Activated CD4-positive, alpha-beta T cell treated with anti-CD3 and anti-CD28 coated beads, Interleukin-10, Interleukin-2, amounts not matched to agents 100 ng/mL and 50 ng/mL, durations not matched to agents 16 hours and 8 hours (primary cell): ENCODE data around the gene ZNF37A.
"Not testable (repeated sequence)": the region's sequence is repeated elsewhere in the genome, so short reads cannot be mapped to it uniquely, and the experiment has no call there.

ENCODE experiments used
- DNase-seq: peaks from one replicate; pipeline ENCODE4 v3.0.0-alpha.2; 2020

ZNF37A gene

DNA sequence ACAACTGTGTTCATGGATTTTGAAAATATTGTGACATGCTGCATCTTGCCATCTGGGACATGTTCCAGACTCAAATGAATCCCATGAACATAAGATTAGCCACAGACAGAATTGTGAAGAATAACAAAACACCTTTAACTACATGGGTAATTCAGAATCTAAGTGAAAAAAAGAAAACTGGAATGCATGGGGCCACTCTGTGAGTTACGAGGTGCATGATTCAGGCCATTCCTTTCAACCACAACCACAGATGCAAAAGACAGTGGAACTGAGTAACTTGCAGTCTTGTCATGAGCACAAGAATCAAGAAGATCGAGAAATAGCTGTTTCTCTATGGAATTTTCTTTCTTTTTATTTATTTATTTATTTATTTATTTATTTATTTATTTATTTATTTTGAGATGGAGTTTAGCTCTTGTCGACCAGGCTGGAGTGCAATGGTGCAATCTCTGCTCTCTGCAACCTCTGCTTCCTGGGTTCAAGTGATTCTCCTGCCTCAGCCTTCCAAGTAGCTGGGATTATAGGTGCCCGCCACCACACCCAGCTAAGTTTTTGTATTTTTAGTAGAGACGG lies 56.8 kb downstream of the ZNF37A start:
- not testable (repeated sequence) for DNase-seq

DNA sequence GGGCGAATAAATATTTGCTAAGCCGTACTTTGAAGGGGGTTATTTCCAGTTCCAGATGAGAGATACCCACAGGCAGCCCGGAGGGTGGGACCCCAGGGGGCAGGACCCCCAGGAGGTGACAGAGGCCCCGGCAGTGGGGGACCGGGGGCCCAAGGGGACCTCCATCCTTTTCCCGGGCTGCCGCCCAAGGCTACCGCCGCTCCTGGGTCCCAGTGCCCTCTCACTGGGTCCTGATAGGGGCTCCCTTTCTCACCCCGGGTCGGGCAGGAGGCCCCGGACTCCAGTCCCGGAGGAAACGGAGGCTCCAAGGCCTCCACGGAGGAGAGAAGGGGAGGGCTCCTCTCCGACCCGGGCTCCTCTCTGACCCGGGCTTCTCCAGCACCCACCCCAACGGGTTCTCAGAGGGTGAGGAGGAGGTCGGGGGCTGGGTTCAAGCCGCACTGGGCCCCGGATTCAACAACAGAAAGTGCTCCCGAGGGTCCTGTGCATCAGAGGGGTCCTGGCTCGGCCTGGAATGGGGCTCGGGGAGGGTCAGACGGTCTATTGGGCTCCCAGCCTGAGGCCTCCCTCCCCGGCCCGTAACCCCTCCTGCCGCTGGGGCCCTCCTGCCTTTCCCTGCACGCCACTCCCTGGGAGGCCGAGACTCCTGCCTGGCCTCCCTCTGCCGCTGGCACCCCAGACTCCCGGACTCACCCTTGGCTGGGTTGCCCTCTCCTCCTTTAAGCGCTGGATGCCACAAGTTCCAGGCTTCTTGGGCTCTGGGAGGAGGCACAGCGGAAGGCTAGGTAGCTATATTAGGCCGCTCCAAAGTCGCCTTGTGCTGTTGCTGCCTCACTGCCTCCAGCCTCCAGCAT lies 62.5 kb downstream of the ZNF37A start:
- DNase-seq, result no peak

DNA sequence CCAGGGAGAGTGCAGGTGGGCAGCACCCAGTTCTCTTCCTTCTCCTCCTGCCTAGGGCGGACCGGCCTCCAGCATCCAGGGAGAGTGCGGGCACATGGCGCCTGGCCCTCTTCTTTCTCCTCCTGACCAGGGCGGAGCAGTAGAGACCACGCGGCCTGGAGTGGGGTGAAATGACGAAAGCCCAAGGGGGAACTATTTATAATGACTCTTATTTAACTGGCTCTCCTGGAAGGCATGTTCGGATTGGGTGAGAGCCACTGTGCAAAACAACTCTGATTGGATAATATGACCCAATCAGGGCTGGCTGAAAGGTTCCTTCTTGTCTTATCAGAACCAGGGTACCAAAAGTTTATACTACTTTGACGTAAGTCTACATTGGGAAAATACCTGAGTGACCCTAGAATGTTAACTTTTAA lies 63.1 kb downstream of the ZNF37A start:
- DNase-seq, result no peak

DNA sequence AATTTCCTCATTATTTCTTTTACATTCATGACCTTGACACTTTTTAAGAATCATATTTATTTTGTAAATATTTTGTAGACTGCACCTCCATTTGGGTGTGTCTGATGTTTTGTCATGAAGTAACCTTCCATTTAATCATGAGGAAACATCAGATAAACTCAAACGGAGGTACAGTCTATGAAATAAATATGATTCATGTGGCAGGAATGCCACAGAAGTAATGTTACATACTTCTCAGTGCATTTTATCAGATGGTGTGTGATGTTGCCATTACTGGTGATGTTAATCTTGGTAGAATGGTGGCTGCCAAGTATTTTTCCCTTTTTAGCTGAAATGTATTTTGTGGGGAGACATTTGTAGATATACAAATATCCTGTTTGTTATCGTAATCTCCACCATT lies 64.9 kb downstream of the ZNF37A start:
- no peak for DNase-seq

DNA sequence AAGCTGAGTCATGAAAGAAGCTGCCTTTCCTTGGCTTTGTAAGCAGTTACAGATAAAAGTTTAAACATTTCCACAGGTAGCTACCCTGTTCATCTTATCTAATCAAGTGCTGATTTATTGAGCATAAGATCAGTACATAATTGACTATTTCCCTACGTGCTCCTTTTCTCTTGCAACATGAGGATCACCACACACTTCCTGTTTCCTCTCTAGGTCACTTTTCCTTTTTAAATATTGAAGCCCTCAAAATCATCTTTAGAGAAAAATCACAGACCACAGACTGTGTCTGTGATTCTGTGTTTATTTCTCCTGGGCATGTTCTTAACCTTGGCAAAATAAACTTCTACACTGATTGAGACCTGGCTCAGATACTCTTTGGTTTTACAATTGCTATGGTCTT lies 69.5 kb downstream of the ZNF37A start:
- no peak for DNase-seq

DNA sequence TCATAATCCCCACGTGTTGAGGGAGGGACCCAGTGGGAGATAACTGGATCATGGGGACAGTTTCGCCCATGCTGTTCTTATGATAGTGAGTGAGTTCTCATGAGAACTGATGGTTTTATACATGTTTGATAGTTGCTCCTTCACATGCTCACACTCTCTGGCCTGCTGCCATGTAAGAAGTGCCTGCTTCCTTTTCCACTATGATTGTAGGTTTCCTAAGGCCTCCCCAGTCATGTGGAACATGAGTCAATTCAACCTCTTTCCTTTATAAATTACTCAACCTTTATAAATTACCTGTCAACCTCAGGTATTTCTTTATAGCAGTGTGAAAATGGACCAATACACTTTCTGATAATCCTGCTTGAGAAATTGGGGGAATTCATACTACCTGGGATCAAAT lies 80.2 kb downstream of the ZNF37A start:
- DNase-seq, result no peak

DNA sequence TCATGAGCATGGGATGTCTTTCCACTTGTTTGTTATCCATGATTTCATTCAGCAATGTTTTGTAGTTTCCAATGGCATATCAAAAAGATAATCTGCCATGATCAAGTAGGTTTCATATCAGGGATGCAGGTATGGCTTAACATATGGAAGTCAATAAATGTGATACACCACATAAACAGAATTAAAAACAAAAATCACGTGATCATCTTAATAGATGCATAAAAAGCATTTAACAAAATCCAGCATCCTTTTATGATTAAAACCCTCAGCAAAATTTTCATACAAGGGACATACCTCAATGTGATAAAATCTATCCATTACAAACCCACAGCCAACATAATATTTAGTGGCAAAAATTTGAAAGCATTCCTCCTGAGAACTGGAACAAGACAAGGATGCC lies 90.3 kb downstream of the ZNF37A start:
- DNase-seq, result no peak
